RCC 7860 (cell line): Measurements from ENCODE around the gene ASMTL.
"Not testable (repeated sequence)": the region's sequence is repeated elsewhere in the genome, so short reads cannot be mapped to it uniquely, and the experiment has no call there.

ENCODE experiments used
- DNase-seq: peaks from one replicate; pipeline ENCODE4 v3.0.0-alpha.2; 2015; ENCODE audit warnings: low spot score
- FAIRE-seq: peaks from 2 replicates; lab custom pipeline; 2012; peaks lifted over from hg19 to GRCh38; lab: Jason Lieb, UNC

The ASMTL gene

DNA sequence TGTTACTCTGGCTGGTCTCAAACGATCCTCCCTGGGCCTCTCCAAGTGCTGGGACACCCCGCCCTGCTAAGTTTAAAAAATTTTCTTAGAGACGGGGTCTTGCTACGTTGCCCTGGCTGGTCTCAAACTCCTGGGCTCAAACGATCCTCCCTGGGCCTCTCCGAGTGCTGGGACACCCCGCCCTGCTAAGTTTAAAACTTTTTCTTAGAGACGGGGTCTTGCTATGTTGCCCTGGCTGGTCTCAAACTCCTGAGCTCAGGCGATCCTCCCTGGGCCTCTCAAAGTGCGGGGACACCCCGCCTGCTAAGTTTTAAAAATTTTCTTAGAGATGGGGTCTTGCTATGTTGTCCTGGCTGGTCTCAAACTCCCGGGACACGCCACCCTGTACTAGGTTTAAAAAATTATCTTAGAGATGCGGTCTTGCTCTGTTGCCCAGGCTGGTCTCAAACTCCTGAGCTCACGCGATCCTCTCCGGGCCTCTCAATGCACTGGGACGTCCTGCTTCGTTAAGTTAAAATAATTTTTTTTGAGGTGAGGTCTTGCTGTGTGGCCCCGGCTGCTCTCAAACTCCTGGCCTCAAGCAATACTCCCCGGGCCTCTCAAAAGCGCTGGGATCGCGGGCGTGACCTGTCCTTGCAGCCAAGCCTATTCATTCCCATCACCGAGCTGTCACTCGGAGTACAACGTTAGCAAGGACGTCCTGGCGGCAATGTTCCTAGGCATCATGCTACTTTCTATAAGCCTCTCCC is 61.9 kb downstream of the ASMTL start:
- FAIRE-seq = no peak
- DNase-seq = no peak

- no peak for DNase-seq
- no peak for FAIRE-seq
Measured at GRCh38 chrX:1389993-1390285, 62.8 kb downstream of the ASMTL start.

- FAIRE-seq (no peak), DNase-seq (no peak)
Measured at GRCh38 chrX:1389181-1389992, 63.3 kb downstream of the ASMTL start.

DNA sequence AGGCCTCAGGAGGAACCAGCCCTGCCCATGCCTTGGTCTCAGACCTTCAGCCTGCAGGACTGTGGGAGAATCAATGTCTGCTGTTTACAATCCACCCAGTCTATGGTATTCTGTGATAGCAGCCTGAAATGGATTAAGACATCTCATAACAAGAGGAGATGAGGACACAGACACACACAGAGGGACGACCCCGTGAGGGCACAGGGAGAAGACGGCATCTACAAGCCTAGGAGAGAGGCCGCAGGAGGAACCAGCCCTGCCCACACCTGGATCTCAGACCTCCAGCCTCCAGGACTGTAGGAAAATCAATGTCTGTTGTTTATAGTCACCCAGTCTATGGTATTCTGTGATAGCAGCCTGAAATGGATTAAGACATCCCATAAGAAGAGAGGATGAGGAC is 64.1 kb downstream of the ASMTL start:
- no peak for DNase-seq

DNA sequence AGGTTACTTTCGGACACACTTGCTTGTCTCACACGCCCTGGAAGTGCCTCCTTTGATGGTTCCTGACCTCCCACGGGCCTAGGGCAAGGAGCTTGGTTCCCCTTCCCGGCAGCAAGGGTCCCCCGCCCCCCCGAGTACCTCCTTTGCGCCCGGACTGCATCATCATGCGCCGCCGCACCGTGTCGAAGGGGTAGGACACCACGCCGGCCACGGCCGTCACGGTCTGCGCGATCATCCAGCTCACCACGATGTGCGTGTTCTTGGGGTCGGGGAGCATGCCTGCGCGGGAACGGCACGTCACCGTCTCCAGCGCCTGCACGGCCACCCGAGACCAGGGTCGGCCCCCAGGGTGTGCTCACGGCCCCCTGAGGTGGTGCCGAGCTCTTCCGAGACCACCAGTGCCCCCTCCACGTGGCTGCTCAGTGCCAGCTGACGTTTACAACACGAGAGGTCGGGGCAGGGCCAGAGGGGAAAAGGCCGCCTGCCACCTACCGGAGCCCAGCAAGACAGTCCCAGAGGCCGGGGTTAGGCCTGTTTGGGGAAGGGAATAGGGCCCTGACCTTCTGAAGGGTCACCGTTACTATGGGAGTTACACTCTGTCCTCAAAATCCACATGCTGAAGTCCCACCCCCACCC is 65.5 kb downstream of the ASMTL start:
- DNase-seq (no peak), FAIRE-seq (no peak)

More for the DNA sequence above, 64.1 kb downstream of the ASMTL start:
- FAIRE-seq = no peak

DNA sequence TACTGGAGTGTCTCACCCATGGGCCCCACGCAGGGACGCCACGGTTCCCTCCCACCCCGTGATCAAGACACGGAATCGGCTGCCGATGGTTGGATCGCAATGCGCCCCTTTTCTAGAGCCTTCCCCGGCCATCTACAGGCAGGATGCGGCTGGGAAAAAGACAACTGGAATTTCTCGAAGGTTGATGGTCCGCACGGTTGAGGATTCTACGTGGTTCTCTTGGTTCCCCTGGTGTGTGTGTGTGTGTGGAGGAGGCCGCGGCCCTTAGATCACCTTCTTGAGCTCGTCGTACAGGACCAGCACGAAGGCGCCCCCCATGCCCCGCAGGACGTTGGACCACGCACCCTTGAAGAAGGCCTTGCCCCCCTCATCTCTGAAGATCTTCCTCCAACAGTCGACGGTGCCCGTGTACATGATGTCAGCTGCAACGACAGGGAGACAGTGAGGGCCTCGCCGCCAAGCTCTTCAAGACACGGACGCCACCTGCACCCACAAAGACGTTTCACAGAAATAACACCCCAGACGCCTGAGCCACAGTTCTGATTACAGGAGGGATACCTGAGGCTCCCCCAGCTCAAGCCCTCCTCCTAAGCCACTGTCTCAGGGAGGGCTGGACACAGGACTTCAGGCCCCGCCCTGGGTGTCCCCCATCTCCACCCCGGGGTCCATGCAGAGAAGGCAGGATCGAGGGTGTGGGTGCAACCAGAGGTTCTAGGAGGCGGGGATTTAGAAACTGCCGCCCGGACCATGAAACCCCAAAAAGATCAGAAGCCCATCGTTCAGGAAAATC is 66.2 kb downstream of the ASMTL start:
- FAIRE-seq = no peak
- no peak for DNase-seq

DNA sequence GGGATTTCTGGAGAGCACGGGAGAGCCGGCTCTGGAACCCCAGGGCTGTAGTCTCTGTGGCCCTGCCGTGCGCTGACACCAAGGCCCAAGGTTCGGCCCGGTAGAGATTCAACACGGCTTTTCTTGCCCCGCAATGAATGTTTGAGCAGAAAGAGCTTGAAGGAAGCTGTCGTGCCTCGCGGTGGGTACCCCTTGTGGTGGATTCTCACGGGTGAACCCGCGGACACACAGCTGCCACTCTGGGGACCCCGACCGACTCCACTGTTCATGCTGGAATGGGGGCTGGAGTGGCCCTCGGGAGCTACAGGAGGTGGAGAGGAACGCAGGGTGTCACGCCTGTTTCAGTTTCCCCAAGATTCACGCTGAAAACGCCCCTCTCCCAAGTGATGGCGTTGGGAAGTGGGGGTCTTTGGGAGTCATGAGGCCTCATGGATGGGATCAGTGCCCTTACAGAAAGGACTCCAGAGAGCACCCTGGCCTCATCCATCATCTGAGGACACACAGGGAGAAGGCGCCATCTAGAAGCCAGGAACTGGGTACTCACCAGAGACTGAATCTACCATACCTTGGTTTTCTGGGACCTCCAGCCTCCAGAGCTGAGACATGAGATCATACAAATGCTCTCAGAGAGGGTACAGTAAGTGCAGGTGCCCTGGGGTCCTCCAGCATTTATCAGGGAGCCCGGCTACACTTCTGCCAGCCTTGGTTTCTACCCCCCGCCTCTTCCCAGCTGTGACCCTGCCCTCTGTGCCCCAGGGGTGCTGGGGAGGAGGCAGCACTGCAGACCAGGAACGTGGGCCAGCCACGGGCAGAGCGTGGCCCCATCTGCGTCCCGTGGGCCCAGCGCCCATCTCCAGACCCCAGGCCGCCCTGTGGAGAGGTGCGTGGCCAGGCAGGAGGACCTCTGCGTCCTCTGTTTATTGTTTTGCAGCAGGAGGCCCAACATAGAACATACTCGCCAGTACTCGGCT is 67.2 kb downstream of the ASMTL start:
- DNase-seq (no peak), FAIRE-seq (no peak)

GRCh38 chrX:1384658-1385252 is 68.0 kb downstream of the ASMTL start:
- DNase-seq (no peak), FAIRE-seq (no peak)

GRCh38 chrX:1380672-1381233 is 72.0 kb downstream of the ASMTL start:
- DNase-seq (no peak), FAIRE-seq (no peak)

- DNase-seq (no peak), FAIRE-seq (no peak)
Measured at GRCh38 chrX:1378306-1378759, 74.4 kb downstream of the ASMTL start.

- FAIRE-seq = no peak
Measured at GRCh38 chrX:1368385-1368698, 84.4 kb downstream of the ASMTL start.

GRCh38 chrX:1366363-1366762 is 86.3 kb downstream of the ASMTL start:
- not testable (repeated sequence) for DNase-seq, FAIRE-seq

More at GRCh38 chrX:1368385-1368698, 84.4 kb downstream of the ASMTL start:
- DNase-seq = no peak

DNA sequence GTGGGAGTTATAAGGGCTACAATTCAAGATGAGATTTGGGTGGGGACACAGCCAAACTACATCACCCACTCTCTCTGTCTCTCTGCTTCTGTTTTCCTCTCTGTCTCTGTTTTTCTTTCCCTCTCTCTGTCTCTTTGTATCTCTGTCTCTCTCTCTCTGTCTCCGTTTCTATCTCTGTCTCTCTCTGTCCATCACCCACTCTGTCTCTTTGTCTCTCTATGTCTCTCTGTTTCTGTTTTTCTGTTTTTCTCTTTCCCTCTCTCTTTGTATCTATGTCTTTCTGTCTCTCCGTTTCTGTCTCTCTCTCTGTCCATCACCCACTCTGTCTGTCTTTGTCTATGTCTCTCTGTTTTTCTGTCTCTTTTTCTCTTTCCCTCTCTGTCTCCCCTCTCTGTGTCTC is 90.8 kb downstream of the ASMTL start:
- DNase-seq (no peak), FAIRE-seq (no peak)

DNA sequence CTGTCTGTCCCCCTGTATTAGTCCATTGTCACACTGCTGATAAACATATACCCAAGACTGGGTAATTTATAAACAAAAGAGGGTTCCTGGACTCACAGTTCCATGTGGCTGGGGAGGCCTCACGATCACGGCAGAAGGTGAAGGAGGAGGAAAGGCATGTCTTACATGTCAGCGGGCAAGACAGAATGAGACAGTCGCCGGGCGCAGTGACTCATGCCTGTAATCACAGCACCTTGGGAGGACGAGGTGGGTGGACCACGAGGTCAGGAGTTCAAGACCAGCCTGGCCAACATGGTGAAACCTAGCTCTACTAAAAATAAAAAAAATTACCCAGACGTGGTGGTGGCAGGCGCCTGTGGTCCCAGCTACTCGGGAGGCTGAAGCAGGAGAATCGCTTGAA is 91.4 kb downstream of the ASMTL start:
- no peak for FAIRE-seq
- no peak for DNase-seq

DNA sequence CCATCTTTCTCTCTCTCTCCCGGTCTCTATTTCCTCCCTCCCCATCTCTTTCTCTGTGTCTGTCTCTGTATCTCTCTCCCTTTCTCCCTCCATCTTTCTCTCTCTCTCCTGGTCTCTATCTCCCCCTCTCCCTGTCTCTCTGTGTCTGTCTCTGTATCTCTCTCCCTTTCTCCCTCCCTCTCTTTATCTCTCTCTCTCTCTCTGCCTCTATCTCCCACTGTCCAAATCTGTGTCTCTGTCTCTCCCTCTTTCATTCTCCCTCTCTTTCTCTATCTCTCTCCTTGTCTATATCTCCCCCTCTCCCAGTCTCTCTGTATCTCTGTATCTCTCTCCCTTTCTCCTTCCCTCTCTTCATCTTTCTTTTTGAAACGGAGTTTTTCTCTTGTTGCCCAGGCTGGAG is 92.5 kb downstream of the ASMTL start:
- FAIRE-seq = no peak
- no peak for DNase-seq

- FAIRE-seq = no peak
- DNase-seq = no peak
Measured at GRCh38 chrX:1359477-1359873, 93.2 kb downstream of the ASMTL start.

GRCh38 chrX:1358793-1359476 is 93.8 kb downstream of the ASMTL start:
- FAIRE-seq = no peak
- DNase-seq = no peak

DNA sequence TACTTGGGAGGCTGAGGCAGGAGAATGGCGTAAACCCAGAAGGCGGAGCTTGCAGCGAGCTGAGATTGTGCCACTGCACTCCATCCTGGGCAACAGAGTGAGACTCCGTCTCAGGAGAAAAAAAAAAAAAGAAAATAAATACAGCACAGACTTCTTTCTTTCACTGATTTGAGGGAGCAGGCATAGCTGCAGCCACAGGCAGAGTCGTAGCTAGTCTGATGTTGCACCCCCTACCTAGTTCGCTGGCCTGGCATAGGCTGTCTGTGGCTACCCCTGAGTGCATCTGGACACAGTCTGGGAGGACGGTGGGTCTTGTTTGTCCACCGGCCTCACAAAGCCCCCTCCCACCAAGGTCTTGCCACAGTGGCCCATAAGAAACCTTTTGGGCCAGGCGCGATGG is 94.7 kb downstream of the ASMTL start:
- DNase-seq = no peak
- FAIRE-seq = no peak
